COLO668 (cell line): ENCODE measurements around the gene RCC2.

Experiments used
- DNase-seq: peaks from one replicate; lab custom pipeline; 2025; ENCODE audit not compliant: unreplicated experiment; lab: John Stamatoyannopoulos, UW

Gene RCC2

DNA sequence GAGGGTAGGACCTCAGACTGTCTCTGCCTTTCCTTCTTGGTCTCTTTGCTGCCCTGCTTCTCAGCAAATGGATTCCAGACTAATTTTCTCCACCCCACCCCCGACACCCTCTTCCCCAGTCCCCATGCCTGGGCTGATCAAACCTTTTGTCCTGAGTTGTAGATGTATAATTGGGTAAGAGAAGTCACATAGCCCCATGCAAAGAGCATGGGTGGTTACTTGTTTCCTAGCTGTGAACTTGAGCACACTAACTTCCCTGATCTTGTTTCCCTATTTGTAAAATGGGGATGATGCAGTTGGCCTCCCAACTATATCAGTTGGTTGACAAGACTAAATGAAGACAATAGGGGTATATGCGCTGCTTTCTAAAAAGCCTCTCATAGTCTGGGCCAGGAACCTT, 58.3 kb downstream of the RCC2 start:
- no peak for DNase-seq

- no peak for DNase-seq
These were observed 62.0 kb downstream of the RCC2 start for GRCh38 chr1:17377325-17377953.

DNA sequence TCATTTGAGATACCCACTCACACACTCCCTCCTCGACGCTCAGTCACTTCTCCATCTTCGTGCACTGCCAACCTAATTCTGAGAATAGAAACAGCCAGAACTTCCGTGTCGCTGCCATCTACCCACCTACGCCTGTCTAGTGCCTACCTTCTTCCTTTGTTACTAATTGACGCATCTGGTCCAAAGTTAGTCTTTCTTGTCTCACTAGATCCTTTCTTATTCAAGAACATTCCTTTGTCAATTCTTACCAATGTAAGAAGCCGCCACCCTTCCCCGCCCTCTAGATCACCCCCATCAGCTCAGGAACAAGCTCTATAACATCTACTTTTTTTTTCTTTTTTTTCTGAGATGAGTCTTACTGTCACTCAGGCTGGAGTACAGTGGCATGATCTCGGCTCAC, 63.8 kb downstream of the RCC2 start:
- no peak for DNase-seq

- DNase-seq, result no peak
These were observed 66.5 kb downstream of the RCC2 start for GRCh38 chr1:17372955-17373354.

GRCh38 chr1:17371896-17372295, 67.6 kb downstream of the RCC2 start, which contains the start of gene PADI6:
Gene PADI6 (plus strand): TSS chr1:17372196. CDS start chr1:17372246, 50 bp downstream.
- no peak for DNase-seq

- no peak for DNase-seq
These were observed 68.9 kb downstream of the RCC2 start for GRCh38 chr1:17370618-17371017.

DNA sequence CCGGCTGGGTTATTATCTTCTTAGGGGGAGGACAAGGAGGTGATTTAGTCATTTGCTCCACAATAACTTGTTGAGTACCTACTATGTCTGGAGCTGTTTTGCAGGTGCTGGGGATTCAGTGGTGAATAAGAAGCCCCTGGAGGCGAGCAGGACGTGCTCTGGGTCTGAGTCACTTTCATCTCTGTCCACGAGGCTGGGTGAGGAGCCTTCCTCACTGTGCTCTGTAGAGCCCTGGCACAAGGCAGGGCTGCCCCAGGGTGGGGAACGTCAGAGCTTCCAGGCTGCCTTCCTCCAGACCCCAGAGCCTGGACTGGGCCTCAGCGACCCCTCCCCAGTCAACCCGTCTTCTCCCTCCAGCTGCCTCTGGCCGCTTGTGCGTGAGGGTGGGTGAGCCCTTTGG, 70.0 kb downstream of the RCC2 start:
- DNase-seq, result no peak

GRCh38 chr1:17365293-17365692, 74.2 kb downstream of the RCC2 start:
- DNase-seq, result no peak

GRCh38 chr1:17363771-17364170, 75.7 kb downstream of the RCC2 start:
- no peak for DNase-seq

DNA sequence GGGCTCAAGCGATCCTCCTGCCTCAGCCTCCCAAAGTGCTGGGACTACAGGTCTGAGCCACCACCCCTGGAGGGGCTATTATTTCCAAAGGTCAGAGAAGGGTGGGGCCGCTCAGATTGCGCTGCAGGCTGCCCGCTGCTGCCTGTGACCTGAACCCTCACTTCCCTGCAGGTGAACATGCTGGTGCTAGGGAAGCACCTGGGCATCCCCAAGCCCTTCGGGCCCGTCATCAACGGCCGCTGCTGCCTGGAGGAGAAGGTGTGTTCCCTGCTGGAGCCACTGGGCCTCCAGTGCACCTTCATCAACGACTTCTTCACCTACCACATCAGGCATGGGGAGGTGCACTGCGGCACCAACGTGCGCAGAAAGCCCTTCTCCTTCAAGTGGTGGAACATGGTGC, 76.1 kb downstream of the RCC2 start:
- DNase-seq, result no peak

DNA sequence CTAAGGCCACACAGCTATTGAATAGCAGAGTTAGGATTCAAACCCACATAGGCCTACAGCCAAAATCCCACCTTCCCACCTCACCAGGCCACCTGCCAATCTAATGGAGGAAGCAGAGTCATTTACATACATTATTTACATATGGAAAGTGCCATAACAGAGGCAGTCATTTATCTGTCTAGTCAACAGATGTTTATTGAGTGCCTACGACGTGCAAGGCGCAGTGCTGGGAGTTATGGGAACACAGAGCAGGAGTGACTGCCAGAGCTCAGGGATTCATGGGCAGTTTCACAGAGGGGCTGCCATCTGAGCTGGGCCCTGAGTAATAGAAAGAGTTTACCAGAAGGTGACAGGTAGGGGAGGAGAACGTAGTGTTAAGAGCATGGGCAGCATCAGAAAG, 77.8 kb downstream of the RCC2 start:
- no peak for DNase-seq

GRCh38 chr1:17360272-17360956, 79.1 kb downstream of the RCC2 start:
- DNase-seq, result no peak

- no peak for DNase-seq
These were observed 79.7 kb downstream of the RCC2 start for GRCh38 chr1:17359808-17360207.

DNA sequence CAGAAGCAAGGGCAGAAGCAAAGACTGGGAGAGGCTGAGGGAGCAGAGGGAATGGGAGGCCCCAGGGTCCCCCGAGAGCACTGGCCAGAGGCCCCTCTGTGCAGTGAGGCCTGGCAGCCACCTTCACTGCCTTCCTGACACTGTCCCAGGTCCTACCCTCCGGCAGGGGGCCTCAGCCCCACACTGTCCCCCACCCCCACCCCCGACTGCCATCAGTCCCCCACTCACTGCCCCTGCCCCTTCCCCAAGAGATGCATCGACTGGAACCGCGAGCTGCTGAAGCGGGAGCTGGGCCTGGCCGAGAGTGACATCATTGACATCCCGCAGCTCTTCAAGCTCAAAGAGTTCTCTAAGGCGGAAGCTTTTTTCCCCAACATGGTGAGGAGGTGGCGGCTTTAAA, 80.4 kb downstream of the RCC2 start:
- no peak for DNase-seq

- no peak for DNase-seq
These were observed 80.9 kb downstream of the RCC2 start for GRCh38 chr1:17358557-17358956.
